ENCODE data around the gene PCDHB2.

DNA sequence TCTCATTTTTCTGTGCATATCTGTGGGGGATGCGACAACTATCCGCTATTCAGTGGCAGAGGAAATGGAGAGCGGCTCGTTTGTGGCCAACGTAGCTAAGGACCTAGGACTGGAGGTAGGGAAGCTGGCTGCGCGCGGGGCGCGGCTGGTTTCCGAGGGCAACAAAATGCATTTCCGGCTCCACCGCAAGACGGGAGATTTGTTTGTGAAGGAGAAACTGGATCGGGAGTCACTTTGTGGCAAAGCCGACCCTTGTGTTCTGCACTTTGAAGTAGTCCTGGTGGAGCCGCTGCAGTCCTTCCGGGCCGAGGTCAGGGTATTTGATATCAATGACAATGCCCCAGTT, 42.9 kb upstream of the PCDHB2 start:
- TF ChIP-seq, protein P1, sequence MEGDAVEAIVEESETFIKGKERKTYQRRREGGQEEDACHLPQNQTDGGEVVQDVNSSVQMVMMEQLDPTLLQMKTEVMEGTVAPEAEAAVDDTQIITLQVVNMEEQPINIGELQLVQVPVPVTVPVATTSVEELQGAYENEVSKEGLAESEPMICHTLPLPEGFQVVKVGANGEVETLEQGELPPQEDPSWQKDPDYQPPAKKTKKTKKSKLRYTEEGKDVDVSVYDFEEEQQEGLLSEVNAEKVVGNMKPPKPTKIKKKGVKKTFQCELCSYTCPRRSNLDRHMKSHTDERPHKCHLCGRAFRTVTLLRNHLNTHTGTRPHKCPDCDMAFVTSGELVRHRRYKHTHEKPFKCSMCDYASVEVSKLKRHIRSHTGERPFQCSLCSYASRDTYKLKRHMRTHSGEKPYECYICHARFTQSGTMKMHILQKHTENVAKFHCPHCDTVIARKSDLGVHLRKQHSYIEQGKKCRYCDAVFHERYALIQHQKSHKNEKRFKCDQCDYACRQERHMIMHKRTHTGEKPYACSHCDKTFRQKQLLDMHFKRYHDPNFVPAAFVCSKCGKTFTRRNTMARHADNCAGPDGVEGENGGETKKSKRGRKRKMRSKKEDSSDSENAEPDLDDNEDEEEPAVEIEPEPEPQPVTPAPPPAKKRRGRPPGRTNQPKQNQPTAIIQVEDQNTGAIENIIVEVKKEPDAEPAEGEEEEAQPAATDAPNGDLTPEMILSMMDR (IDR thresholded peaks at IDR 0.05), result no peak
- TF ChIP-seq POLR2A (IDR thresholded peaks at IDR 0.05), result no peak
